ENCODE results near the gene GPR141. TPM values are rescaled to one million over a fixed set of nuclear protein-coding genes. Genes with fewer than 3 reads are reported as not detected.

Gene GPR141
- total RNA-seq, 2 experiments from 2014 or later = not detected

DNA sequence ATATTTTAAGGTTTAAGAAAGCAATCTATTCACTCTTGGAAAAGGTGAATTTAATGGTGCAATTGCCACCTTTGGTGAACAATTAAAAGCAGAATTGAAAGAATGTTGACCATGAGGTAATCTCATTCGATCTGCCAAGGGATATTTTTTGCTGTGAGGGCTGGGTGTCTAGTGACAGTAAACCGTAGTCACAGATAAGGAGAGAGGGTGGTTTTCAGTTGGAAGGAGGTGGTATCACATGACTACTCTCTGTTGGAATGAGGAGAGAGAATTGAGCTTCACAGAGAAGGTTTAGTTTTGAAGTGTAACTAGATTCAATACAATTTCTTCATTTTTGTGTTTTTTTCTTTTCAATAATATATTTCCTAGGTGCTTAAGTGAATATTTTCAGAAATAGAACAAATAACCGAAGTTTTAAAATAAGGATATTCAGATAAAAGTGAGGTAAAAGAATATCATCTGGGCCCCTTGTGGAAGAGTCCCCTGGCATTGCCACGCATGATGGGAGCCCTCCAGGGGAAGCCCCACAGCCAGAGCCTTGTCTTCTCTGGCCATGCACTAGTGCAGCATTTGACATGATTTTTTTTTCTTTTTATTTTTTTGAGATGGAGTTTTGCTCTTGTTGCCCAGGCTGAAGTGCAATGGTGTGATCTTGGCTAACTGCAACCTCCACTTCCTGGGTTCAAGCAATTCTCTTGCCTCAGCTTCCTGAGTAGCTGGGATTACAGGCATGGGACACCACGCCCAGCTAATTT lies 73.4 kb downstream of the GPR141 start:
- TF ChIP-seq, protein P1, sequence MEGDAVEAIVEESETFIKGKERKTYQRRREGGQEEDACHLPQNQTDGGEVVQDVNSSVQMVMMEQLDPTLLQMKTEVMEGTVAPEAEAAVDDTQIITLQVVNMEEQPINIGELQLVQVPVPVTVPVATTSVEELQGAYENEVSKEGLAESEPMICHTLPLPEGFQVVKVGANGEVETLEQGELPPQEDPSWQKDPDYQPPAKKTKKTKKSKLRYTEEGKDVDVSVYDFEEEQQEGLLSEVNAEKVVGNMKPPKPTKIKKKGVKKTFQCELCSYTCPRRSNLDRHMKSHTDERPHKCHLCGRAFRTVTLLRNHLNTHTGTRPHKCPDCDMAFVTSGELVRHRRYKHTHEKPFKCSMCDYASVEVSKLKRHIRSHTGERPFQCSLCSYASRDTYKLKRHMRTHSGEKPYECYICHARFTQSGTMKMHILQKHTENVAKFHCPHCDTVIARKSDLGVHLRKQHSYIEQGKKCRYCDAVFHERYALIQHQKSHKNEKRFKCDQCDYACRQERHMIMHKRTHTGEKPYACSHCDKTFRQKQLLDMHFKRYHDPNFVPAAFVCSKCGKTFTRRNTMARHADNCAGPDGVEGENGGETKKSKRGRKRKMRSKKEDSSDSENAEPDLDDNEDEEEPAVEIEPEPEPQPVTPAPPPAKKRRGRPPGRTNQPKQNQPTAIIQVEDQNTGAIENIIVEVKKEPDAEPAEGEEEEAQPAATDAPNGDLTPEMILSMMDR (conservative IDR thresholded peaks at IDR 0.05; ENCODE audit: low read length) = no peak
- no peak for TF ChIP-seq EZH2phosphoT487 (IDR thresholded peaks at IDR 0.05; ENCODE audit: borderline replicate concordance, low read depth, low read length)
- ChIA-PET CTCF (ENCODE audit: unreplicated experiment) (no interaction called here), POLR2A (no interaction called here)
- H3K4me1 ChIP-seq (ENCODE audit: insufficient read depth, low read length, poor library complexity, severe bottlenecking) = no peaks in the 10 kb centered on the region
- no peak overlapping the region for H2AFZ ChIP-seq (ENCODE audit: low read length)
- no peaks in the 10 kb centered on the region for H3K9me2 ChIP-seq (ENCODE audit: insufficient read depth, low read length)
- no peaks in the 10 kb centered on the region for H3K79me2 ChIP-seq (ENCODE audit: insufficient read depth, low read depth, low read length)
- no TSS peak for BruUV-seq (replicated peaks)
- intact Hi-C loops (cut with micrococcal nuclease; ENCODE audit: unreplicated experiment) = no loop called here
- no peaks in the 10 kb centered on the region for H3K9me3 ChIP-seq (ENCODE audit: low read length)
- H3K4me3 ChIP-seq (ENCODE audit: low read depth, low read length, poor library complexity, severe bottlenecking) = no peak overlapping the region
- no peaks in the 10 kb centered on the region for H4K20me1 ChIP-seq (ENCODE audit: insufficient read depth, low read length)
- no peak overlapping the region for H3K4me2 ChIP-seq (ENCODE audit: low read length)
- H3K27ac ChIP-seq (ENCODE audit: low read depth, low read length, poor library complexity, severe bottlenecking) = no peak overlapping the region
- no peak for DNase-seq (ENCODE audit: low spot score)
- no peaks in the 10 kb centered on the region for H3K36me3 ChIP-seq (ENCODE audit: insufficient read depth, low read length)

DNA sequence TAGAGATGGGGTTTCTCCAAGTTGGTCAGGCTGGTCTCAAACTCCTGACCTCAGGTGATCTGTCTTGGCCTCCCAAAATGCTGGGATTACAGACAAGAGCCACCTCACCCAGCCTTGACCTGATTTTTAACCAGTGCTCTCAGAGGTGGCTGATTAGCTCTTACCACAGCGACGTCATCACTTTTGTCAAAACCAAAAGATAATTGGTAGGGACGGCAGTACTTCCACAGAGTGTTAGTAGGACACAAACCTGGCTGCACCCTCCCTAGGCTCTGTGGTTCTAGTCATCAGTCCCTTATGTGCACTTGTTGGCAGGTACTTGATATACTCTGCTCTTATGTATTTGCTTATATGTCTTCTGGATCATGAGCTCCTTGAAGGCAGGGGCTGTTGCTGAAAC lies 74.0 kb downstream of the GPR141 start:
- BruUV-seq (replicated peaks) = no TSS peak
- no peak for DNase-seq (ENCODE audit: low spot score)
- Histone ChIP-seq H2AFZ (ENCODE audit: low read length) (no peak overlapping the region), H3K4me2 (ENCODE audit: low read length) (no peak overlapping the region), H3K9me3 (ENCODE audit: low read length) (no peaks in the 10 kb centered on the region), H3K79me2 (ENCODE audit: insufficient read depth, low read depth, low read length) (no peaks in the 10 kb centered on the region), H4K20me1 (ENCODE audit: insufficient read depth, low read length) (no peaks in the 10 kb centered on the region), H3K4me1 (ENCODE audit: insufficient read depth, low read length, poor library complexity, severe bottlenecking) (no peaks in the 10 kb centered on the region), H3K27ac (ENCODE audit: low read depth, low read length, poor library complexity, severe bottlenecking) (no peak overlapping the region), H3K9me2 (ENCODE audit: insufficient read depth, low read length) (no peaks in the 10 kb centered on the region), H3K36me3 (ENCODE audit: insufficient read depth, low read length) (no peaks in the 10 kb centered on the region), H3K4me3 (ENCODE audit: low read depth, low read length, poor library complexity, severe bottlenecking) (no peak overlapping the region)
- TF ChIP-seq EZH2phosphoT487 (IDR thresholded peaks at IDR 0.05; ENCODE audit: borderline replicate concordance, low read depth, low read length) = no peak
- TF ChIP-seq, protein P1 (conservative IDR thresholded peaks at IDR 0.05; ENCODE audit: low read length) = no peak
- POLR2A ChIA-PET = no interaction called here
- CTCF ChIA-PET (ENCODE audit: unreplicated experiment) = no interaction called here
- intact Hi-C loops (cut with micrococcal nuclease; ENCODE audit: unreplicated experiment) = no loop called here

GRCh38 chr7:37758501-37759045 lies 75.0 kb downstream of the GPR141 start:
- no peak for DNase-seq (ENCODE audit: low spot score)
- Histone ChIP-seq H3K27ac (ENCODE audit: low read depth, low read length, poor library complexity, severe bottlenecking) (no peak overlapping the region), H2AFZ (ENCODE audit: low read length) (no peak overlapping the region), H3K9me3 (ENCODE audit: low read length) (no peaks in the 10 kb centered on the region), H3K4me3 (ENCODE audit: low read depth, low read length, poor library complexity, severe bottlenecking) (no peak overlapping the region), H3K4me2 (ENCODE audit: low read length) (no peak overlapping the region), H3K36me3 (ENCODE audit: insufficient read depth, low read length) (no peaks in the 10 kb centered on the region), H3K79me2 (ENCODE audit: insufficient read depth, low read depth, low read length) (no peaks in the 10 kb centered on the region), H3K9me2 (ENCODE audit: insufficient read depth, low read length) (no peaks in the 10 kb centered on the region), H3K4me1 (ENCODE audit: insufficient read depth, low read length, poor library complexity, severe bottlenecking) (no peaks in the 10 kb centered on the region), H4K20me1 (ENCODE audit: insufficient read depth, low read length) (no peaks in the 10 kb centered on the region)
- no TSS peak for BruUV-seq (replicated peaks)
- TF ChIP-seq EZH2phosphoT487 (IDR thresholded peaks at IDR 0.05; ENCODE audit: borderline replicate concordance, low read depth, low read length) = no peak
- TF ChIP-seq, protein P1 (conservative IDR thresholded peaks at IDR 0.05; ENCODE audit: low read length) = no peak
- CTCF ChIA-PET (ENCODE audit: unreplicated experiment) = no interaction called here
- intact Hi-C loops (cut with micrococcal nuclease; ENCODE audit: unreplicated experiment) = no loop called here
- POLR2A ChIA-PET = no interaction called here
